HG03521 (cell line): ENCODE measurements around the gene LAPTM5.

Source experiments
- ATAC-seq: cut with Tn5 transposase; IDR thresholded peaks from one replicate; pipeline ENCODE4 v1.9.1; 2021; ENCODE audit warnings: mild to moderate bottlenecking, moderate library complexity; ENCODE audit not compliant: unreplicated experiment

The LAPTM5 gene

GRCh38 chr1:30731109-30731805 is 26.3 kb downstream of the LAPTM5 start:
- no peak for ATAC-seq

DNA sequence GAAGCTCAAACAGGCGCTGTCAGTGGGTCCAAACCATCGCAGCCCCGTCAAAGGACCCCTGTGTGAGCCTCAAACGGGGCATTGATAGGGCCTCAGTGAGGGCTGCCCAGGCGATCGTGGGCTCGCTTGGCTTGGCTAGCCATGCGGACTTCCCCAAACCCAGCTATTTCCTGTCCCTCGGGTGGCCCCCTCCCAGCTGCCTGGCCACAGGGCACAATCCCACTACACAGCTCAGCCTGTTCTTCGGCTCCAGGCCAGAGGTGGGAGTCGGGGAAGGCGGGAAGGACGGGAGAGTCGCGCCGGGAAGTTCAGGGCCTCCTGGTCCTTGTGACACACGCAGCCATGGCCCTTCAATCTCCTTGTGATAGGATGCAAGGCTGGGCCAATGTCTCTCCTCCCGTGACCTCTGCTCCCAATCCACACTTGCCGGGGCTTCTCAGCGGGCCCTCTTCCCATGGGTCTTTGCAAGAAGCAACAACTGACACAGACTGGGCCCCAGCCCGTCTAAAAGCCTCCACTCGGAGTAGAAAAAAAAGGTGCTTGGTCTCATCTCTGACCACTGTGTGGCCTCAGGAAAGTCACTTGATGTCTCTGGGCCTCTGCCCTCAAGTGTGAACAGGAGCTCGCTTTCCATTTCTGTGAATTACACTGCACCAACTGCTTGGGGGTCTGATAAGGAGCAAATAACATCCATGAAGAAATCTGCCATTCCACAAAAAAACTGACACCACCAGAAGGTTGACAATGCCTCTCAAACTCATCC is 27.0 kb downstream of the LAPTM5 start:
- ATAC-seq = no peak

GRCh38 chr1:30729901-30730300 is 27.7 kb downstream of the LAPTM5 start:
- no peak for ATAC-seq

DNA sequence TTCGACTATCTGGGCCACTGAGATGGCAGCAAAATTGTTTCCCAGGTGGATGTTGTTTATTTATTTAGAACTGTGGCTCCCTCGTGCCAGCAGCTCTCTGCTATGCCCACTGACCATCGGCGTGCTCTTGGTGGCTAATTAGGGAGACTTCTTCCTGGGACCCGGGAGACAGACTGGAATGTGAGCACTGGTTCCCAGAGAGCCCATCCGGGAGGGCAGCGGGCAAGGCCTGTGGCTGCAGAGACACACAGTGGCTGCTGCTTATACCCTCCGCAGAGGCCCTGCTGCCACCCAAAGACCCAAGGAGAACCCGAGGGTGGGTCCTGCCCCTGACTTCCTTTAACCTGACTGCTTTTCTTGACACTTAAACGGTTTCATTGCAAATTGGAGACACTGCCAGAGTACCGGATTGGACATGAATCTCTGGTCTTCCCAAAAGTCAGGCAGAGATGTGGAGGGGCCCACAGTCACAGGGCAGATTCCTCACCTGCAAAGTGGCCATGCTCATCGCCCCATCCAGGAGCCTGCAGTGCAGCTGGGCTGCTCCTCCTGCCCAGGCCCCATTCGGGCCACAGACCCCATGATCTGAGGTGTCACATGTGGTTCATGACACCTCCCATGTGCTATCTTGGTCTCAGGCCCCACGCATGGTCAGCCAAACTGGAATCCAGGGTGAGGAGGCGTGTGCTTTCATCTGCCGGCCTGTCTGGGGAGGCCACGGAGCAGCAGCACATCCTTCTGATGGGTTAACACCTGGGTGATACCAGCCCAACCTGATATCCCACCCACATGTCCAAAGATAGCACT is 28.5 kb downstream of the LAPTM5 start:
- no peak for ATAC-seq

- ATAC-seq = no peak
Observed at GRCh38 chr1:30728340-30728739, 29.2 kb downstream of the LAPTM5 start.

- no peak for ATAC-seq
Observed at GRCh38 chr1:30727824-30728223, 29.8 kb downstream of the LAPTM5 start.

DNA sequence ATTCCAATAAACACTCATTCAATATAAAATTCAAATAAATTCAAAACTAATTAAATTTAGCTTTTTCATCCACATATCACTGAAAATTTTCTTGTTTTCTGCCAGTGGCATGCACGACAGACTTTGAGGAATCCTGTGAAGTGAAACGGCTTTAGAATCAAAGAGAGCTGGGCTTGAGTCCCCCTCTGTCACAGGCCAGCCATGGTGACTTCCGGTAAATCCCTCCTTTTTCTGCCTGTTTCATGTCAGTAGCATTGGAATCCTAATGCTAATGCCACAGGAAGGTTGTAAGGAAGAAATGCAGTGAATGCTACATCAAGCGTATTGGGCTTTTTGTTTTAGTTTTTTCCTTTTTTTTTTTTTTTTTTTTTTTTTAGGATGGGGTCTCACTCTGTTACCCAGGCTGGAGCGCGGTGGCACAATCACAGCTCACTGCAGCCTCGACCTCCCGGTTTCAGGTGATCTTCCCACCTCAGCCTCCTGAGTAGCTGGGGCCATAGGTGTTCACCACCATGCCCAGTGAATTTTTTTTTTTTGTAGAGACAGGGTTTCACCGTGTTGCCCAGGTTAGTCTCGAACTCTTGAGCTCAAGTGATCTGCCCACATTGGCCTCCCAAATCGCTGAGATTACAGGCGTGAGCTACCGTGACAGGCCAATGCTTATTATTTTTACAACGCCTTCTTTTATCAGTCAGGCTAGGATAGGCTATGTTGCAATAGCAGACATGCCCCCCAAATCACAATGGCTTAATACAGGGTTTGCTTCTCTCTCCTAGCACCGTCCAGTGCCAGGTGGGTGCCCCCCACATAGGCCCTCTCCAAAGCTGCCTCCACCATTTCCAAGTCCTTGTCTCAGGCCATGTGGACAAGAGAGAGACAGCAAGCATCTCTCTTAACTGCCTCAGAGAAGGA is 30.5 kb downstream of the LAPTM5 start:
- ATAC-seq = no peak

GRCh38 chr1:30726236-30726635 is 31.3 kb downstream of the LAPTM5 start:
- no peak for ATAC-seq

DNA sequence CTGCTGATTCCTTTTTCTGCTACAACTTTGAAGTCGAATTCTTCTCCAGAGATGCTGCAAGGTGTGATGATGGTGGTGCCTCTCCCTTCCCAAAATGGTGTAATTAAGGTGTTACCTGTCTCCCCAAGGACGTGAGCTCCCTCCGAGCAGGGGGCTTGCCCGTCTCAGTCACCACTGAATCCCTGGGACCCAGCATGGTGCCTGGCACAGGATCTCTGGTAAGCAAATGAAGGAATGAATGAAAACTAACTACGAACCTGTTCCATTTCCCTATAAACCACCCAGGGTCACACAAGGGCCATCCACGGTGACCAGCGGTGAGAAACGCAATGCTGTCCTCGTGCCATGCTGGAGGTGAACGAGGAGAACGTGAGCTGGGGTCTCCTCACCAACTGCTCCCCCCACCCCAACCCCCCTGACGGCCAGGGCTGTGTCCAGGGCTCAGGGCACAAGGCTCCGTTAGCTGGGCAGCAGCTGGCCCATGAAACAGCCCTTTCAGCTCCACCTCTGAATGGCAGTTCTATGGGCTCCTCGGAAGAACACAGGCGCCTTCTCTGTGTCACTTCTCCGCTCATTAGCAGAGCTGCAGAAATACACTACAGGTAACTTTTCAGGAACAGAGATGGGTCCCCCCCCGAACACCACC is 32.0 kb downstream of the LAPTM5 start:
- ATAC-seq = no peak

DNA sequence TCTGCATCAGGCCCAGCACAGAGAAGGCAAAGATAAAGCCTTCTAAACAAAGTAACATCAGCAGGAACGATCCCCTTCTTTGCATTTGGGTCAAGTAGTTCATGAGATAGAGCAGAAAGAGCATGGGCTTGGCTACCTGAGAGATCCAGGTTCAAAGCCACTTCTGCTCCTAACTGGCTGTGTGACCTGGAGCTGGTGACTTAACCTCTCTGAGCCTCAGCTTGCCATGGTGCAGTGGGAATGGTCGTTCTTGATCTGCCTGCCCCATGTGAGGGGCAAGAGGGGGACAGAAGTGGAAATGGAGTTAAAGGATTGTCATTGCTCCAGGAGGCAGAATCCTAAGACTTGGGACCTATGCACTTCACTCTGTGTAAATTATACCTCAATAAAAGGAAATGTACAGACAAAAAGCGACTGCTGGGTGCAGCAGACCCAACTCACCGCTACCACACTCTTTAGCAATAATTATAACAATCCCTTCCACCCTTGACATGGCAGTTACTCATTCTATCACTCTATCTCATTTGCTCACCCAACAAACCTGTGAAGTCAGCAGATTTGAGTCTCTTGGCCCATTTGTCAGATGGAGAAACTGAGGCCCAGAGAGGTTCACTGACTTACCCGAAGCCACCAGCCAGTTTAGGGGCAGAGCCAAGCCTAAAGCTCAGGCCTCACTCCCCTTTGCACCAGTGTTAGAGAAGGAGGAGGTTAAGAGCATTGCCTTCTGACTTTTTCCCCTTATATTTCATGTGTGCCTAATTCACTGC is 32.7 kb downstream of the LAPTM5 start:
- no peak for ATAC-seq

GRCh38 chr1:30724175-30724574 is 33.4 kb downstream of the LAPTM5 start:
- ATAC-seq = no peak

DNA sequence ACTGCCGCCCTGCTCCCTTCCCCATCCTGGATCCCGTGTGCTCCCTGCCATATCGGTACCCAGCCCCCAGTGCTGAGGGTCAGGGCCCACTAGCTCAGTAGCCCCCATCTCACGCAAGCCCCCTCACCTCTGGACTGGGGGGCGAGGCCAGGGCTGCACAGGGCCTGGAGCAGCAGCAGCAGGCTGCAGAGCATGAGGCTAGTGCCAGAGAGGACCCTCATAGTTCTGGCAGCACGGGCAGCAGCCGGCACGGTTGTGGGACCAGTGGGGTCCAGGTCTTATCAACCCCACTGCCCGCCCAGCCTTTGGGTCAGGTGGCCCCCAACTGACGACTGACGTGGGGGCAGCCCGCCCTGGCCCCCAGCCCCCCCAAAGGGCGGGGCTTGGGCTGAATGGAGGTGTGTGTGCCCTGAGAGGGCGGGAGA is 34.2 kb downstream of the LAPTM5 start, which contains the start of gene MATN1:
Gene MATN1 (minus strand): TSS at position 255 of the 425 bp plus-strand sequence. CDS start 34 bp downstream, at position 221.
- no peak for ATAC-seq

GRCh38 chr1:30721812-30722537 is 35.6 kb downstream of the LAPTM5 start:
- no peak for ATAC-seq

DNA sequence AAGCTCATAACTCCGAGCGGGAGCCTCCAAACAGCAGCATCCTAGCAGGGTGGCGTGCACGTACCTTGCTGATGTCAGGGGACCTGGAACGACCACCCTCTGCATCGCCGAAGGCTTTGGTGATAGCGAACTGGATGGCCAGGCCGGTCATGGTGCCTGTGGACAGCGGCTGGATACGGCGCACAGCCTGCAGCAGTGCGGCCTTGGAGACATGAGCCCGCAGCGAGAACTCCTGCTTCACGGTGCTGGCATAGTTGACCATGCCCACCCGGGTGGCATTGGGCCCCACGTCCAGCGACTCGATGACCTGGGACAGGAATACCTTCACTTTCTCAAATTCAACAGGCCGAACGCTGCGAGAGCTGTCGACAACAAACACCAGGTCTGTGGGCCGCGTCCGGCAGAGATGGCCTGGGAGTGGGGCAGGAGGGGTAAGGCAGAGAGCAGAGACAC is 36.2 kb downstream of the LAPTM5 start:
- no peak for ATAC-seq

DNA sequence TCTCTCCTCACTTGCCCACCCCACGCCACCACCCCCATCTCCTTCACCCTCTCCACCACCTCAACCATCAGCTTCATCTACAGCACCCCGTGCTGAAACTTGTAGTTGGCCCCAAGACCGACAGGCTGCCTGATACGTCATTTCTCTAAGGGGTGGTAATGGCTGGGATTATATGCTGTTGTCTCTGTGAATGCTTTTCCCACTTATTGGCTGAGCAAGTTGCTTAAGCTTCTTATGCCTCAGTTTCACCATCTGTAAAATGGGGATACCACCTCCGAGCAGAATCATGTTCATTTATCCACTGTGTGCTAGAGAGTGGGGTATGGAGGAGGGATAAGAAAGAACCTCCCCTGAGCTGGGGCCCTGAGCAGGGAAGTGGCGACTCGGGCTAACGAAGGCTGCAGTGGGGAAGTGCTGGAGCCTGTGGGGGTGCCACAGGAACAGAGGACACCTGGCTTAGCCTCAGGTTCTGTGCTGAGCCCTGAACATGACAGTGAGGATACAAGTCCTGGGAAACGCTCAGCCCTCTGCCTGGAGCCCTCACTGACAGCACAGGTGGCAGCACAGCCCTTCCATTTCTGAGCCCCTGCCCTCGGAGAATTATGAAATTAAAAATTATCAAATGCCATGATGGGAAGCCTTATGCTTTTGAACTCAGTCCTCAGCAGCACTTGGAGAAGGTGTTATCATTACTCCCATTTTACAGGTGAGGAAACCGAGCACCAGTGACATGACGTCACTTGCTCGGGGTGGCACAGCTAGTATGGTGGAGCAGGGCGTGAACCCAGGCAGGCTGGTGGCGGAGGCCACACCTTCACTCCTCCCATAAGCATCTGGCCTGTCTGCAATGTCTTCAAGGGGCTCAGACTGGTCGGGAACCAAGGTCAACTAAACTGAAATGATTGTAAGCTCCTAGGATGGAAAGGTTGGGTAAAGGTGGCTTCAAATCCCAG is 37.0 kb downstream of the LAPTM5 start:
- ATAC-seq = no peak

GRCh38 chr1:30719406-30720270 is 37.9 kb downstream of the LAPTM5 start:
- ATAC-seq = no peak
